SH-SY5Y (cell line): ENCODE data around the gene ATAD3B.

Source experiments
- GATA2 ChIP-seq: IDR thresholded peaks from 2 replicates; pipeline ENCODE4 v1.6.1; 2011; ENCODE audit warnings: mild to moderate bottlenecking, low read depth, low read length
- GATA3 ChIP-seq: IDR thresholded peaks from 2 replicates; pipeline ENCODE4 v1.6.1; 2011; ENCODE audit warnings: low read depth, mild to moderate bottlenecking, low read length, moderate library complexity

GRCh38 chr1:1479547-1480487 is 8.3 kb downstream of the ATAD3B start:
- no peak for TF ChIP-seq GATA2
- no peak for TF ChIP-seq GATA3
